ENCODE results near the gene LHFPL5.

The LHFPL5 gene

DNA sequence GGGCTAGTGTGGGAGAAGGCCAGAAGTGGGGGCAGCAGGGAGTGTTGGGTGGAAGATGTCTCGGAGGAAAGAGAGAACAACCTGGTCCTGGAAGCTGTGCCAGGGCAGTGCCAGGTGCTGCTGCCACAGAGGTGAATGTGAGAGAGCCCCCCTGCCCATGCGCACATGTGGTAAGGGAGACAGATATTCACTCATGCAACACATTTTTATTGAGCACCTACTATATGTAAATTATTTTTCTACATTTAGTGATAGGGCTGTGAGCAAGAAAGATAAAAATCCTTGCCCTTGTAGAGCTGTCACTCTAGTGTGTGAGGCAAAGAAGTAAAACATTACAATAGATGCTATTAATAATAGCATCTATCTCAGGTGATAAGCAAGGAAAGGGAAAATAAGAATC lies 23.9 kb upstream of the LHFPL5 start:
- TF ChIP-seq, protein P1, sequence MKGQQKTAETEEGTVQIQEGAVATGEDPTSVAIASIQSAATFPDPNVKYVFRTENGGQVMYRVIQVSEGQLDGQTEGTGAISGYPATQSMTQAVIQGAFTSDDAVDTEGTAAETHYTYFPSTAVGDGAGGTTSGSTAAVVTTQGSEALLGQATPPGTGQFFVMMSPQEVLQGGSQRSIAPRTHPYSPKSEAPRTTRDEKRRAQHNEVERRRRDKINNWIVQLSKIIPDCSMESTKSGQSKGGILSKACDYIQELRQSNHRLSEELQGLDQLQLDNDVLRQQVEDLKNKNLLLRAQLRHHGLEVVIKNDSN (IDR thresholded peaks at IDR 0.05) = no peak
- TF ChIP-seq CEBPB (IDR thresholded peaks at IDR 0.05) = no peak
- no peak for TF ChIP-seq CREB1 (IDR thresholded peaks at IDR 0.05; ENCODE audit: low read depth)
- TF ChIP-seq EGR1 (IDR thresholded peaks at IDR 0.05) = no peak
- TF ChIP-seq TAF1 (IDR thresholded peaks at IDR 0.05; ENCODE audit: low read depth) = no peak
- no peak for TF ChIP-seq YY1 (IDR thresholded peaks at IDR 0.05; ENCODE audit: low read depth)
- TF ChIP-seq ZBTB7A (IDR thresholded peaks at IDR 0.05; ENCODE audit: low read depth) = no peak
- no peak for TF ChIP-seq EP300 (IDR thresholded peaks at IDR 0.05; ENCODE audit: borderline replicate concordance)
- TF ChIP-seq FOXM1 (IDR thresholded peaks at IDR 0.05; ENCODE audit: borderline replicate concordance, low read depth) = no peak
- no peak for TF ChIP-seq NFIC (IDR thresholded peaks at IDR 0.05)
- no peak for TF ChIP-seq TEAD4 (IDR thresholded peaks at IDR 0.05)

- peak; percentile 32; the same call in 1 of the 2 replicates for TF ChIP-seq NFIC (IDR thresholded peaks at IDR 0.05)
- TF ChIP-seq, protein P2, sequence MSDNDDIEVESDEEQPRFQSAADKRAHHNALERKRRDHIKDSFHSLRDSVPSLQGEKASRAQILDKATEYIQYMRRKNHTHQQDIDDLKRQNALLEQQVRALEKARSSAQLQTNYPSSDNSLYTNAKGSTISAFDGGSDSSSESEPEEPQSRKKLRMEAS (IDR thresholded peaks at IDR 0.05) = no peak
Observed at GRCh38 chr6:35782424-35782823, 22.7 kb upstream of the LHFPL5 start.

GRCh38 chr6:35784200-35784599 lies 21.0 kb upstream of the LHFPL5 start:
- TF ChIP-seq, protein P3, sequence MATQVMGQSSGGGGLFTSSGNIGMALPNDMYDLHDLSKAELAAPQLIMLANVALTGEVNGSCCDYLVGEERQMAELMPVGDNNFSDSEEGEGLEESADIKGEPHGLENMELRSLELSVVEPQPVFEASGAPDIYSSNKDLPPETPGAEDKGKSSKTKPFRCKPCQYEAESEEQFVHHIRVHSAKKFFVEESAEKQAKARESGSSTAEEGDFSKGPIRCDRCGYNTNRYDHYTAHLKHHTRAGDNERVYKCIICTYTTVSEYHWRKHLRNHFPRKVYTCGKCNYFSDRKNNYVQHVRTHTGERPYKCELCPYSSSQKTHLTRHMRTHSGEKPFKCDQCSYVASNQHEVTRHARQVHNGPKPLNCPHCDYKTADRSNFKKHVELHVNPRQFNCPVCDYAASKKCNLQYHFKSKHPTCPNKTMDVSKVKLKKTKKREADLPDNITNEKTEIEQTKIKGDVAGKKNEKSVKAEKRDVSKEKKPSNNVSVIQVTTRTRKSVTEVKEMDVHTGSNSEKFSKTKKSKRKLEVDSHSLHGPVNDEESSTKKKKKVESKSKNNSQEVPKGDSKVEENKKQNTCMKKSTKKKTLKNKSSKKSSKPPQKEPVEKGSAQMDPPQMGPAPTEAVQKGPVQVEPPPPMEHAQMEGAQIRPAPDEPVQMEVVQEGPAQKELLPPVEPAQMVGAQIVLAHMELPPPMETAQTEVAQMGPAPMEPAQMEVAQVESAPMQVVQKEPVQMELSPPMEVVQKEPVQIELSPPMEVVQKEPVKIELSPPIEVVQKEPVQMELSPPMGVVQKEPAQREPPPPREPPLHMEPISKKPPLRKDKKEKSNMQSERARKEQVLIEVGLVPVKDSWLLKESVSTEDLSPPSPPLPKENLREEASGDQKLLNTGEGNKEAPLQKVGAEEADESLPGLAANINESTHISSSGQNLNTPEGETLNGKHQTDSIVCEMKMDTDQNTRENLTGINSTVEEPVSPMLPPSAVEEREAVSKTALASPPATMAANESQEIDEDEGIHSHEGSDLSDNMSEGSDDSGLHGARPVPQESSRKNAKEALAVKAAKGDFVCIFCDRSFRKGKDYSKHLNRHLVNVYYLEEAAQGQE (IDR thresholded peaks at IDR 0.05; ENCODE audit: low read depth) = no peak

GRCh38 chr6:35786272-35786671 lies 18.9 kb upstream of the LHFPL5 start:
- TF ChIP-seq TAF1 (IDR thresholded peaks at IDR 0.05; ENCODE audit: low read depth) = no peak

- no peak for TF ChIP-seq EGR1 (IDR thresholded peaks at IDR 0.05)
- TF ChIP-seq TCF12 (IDR thresholded peaks at IDR 0.05; ENCODE audit: low read depth) = no peak
- no peak for TF ChIP-seq FOXM1 (IDR thresholded peaks at IDR 0.05; ENCODE audit: borderline replicate concordance, low read depth)
- TF ChIP-seq TAF1 (IDR thresholded peaks at IDR 0.05; ENCODE audit: low read depth) = no peak
- TF ChIP-seq YY1 (IDR thresholded peaks at IDR 0.05; ENCODE audit: low read depth) = no peak
- TF ChIP-seq CEBPB (IDR thresholded peaks at IDR 0.05) = no peak
- no peak for TF ChIP-seq RAD21 (IDR thresholded peaks at IDR 0.05; ENCODE audit: low read depth)
- TF ChIP-seq, protein P2 (IDR thresholded peaks at IDR 0.05) = no peak
- TF ChIP-seq, protein P1 (IDR thresholded peaks at IDR 0.05) = no peak
- no peak for TF ChIP-seq NFIC (IDR thresholded peaks at IDR 0.05)
- TF ChIP-seq EP300 (IDR thresholded peaks at IDR 0.05; ENCODE audit: borderline replicate concordance) = no peak
- TF ChIP-seq CREB1 (IDR thresholded peaks at IDR 0.05; ENCODE audit: low read depth) = no peak
- no peak for TF ChIP-seq TEAD4 (IDR thresholded peaks at IDR 0.05)
Observed at GRCh38 chr6:35786810-35787209, 18.3 kb upstream of the LHFPL5 start.

DNA sequence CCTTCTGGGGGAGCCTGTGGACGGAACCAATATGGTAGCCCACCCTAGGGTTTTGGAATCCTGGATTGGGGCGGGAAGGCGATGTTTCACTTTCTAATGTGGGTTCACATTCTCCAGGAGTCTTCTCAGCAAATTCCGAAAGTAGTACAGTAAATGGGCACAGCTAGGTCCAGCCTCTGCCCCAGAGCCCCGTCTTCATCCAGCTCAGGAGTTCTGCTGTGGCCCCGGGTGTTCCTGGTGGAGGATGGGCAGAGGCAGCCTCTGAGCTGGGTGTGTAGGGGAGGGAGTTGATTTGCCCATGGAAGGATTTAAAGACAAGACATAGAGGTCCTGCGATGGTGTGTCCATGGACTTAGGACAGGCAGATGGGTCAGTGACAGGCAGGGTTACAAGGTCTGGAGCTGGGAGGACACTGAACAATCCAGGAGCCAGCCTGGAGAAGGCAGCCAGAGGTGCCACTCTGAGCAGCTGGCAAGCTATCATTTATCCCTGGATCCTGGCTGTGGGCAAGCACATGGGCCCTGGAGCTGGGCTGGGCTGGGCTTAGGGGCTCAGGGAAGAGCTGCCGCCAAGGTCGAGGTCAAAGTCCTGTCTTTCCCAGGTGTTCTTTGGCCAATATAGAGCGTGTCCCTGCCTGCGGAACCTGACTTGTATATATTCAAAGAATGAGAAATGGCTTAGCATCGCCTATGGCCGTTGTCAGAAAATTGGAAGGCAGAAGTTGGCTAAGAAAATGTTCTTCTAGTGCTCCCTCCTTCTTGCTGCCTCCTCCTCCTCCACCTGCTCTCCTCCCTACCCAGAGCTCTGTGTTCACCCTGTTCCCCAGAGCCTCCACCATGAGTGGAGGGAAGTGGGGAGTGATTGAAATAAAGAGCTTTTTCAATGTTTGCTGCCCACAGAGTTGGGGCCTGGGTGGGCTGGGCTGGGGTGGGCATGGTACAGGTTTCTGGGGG lies 17.6 kb upstream of the LHFPL5 start:
- TF ChIP-seq TEAD4 (IDR thresholded peaks at IDR 0.05) = no peak
- no peak for TF ChIP-seq TCF12 (IDR thresholded peaks at IDR 0.05; ENCODE audit: low read depth)
- no peak for TF ChIP-seq NFIC (IDR thresholded peaks at IDR 0.05)
- TF ChIP-seq FOXM1 (IDR thresholded peaks at IDR 0.05; ENCODE audit: borderline replicate concordance, low read depth) = no peak
- TF ChIP-seq ZBTB7A (IDR thresholded peaks at IDR 0.05; ENCODE audit: low read depth) = no peak
- TF ChIP-seq CEBPB (IDR thresholded peaks at IDR 0.05) = no peak

DNA sequence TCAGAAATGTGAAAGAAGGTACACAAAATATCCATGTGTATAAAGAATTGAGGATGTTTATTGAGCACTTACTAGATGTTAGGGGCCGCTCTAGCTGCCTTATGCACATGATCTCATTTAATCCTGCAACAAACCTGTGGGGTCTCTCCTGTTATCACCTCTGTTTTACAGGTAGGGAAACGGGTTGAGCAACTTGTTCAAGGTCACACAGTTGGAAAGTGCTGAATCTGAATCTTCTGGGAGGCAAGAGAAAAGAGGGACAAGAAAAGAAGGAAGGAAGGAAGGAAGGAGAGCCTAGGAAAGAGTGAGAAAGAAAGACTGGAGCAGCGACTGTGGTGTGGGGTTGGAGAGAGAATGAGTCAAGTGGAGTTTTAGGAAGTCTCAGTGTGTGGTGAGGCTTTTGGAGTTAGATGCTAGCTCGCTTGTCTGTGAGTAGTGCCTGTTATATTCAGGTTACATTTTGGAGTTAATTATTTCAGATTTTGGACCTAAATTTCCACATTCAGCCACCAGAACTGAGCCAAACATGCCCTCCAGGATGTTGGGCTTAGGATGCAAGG lies 16.6 kb upstream of the LHFPL5 start:
- no peak for TF ChIP-seq EGR1 (IDR thresholded peaks at IDR 0.05)
- no peak for TF ChIP-seq YY1 (IDR thresholded peaks at IDR 0.05; ENCODE audit: low read depth)
- no peak for TF ChIP-seq TAF1 (IDR thresholded peaks at IDR 0.05; ENCODE audit: low read depth)
- TF ChIP-seq, protein P1 (IDR thresholded peaks at IDR 0.05) = no peak
- TF ChIP-seq, protein P3 (IDR thresholded peaks at IDR 0.05; ENCODE audit: low read depth) = no peak
- no peak for TF ChIP-seq TEAD4 (IDR thresholded peaks at IDR 0.05)
- no peak for TF ChIP-seq EP300 (IDR thresholded peaks at IDR 0.05; ENCODE audit: borderline replicate concordance)
- TF ChIP-seq TCF12 (IDR thresholded peaks at IDR 0.05; ENCODE audit: low read depth) = no peak
- no peak for TF ChIP-seq CREB1 (IDR thresholded peaks at IDR 0.05; ENCODE audit: low read depth)
- no peak for TF ChIP-seq NFIC (IDR thresholded peaks at IDR 0.05)
- no peak for TF ChIP-seq ZBTB7A (IDR thresholded peaks at IDR 0.05; ENCODE audit: low read depth)

All from Ishikawa (cell line).